HG02840 (cell line): ENCODE data around the gene CARS2.
"Not testable (repeated sequence)": the region's sequence is repeated elsewhere in the genome, so short reads cannot be mapped to it uniquely, and the experiment has no call there.

Experiments
- ATAC-seq: cut with Tn5 transposase; IDR thresholded peaks from one replicate; pipeline ENCODE4 v1.9.1; 2021; ENCODE audit warnings: mild to moderate bottlenecking, moderate library complexity, moderate number of reproducible peaks; ENCODE audit not compliant: unreplicated experiment, low FRiP score

CARS2 gene

DNA sequence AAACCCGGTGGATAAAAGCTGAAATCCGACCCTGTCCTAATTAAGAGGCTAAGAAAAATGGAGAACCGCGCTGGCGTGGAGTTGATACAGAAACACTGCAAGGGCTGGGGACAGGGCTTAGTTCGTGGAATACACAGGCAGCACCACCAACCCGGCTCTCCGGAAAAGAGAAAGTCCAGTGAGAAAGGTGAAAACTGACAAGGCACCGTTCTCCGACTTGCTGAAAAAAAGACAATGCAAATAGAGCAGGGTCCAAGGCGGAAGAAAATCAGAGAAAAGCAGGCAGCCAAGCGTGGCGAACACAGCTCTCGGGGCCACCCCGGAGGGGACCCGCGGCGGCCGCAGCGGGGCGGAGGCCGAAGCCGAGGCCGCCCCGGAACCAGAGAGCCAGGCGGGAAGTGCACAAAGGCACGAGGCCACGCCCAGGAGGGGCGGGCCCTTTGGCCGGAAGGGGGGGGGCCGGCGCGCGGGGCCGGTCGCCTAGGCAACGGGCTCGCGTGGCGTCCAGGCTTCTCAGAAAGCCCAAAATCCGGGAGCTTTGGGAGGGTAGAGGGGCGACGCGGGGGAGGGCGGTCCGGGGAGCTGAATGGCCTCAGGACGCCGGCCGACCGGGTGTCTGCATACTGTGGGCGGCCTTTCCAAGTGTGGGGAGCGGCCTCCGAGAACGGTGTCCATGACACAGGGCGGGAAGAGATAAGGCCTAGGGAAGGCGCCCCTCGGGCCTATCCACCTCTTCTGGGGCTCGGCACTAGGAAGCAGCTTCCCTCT, 6.3 kb upstream of the CARS2 start:
- ATAC-seq, result peak; percentile 25

DNA sequence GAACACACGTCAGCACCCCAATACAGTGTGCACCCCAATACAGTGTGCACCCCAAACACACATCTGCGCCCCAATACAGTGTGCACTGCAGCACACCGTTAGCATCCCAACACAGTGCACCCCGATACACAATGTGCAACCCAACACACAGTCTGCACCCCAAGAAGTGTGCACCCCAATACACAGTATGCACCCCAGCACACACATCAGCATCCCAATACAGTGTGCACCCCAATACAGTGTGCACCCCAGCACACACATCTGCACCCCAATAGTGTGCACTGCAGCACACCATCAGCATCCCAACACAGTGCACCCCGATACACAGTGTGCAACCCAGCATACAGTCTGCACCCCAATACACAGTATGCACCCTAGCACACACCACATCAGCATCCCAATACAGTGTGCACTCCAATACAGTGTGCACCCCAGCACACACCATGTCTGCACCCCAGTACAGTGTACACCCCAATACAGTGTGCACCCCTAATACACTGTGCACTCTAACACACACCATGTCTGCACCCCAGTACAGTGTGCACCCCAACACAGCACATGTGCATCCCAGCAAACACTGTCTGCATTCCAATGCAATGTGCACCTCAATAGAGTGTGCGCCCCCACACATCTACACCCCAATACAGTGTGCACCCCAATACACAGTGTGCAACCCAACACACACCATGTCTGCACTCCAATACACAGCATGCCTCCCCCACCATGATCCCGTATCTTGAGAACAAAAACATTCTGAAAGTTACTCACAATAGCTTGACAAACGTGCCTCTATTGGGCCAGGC, 855 bp upstream of the CARS2 start:
- ATAC-seq, result peak; percentile 6

DNA sequence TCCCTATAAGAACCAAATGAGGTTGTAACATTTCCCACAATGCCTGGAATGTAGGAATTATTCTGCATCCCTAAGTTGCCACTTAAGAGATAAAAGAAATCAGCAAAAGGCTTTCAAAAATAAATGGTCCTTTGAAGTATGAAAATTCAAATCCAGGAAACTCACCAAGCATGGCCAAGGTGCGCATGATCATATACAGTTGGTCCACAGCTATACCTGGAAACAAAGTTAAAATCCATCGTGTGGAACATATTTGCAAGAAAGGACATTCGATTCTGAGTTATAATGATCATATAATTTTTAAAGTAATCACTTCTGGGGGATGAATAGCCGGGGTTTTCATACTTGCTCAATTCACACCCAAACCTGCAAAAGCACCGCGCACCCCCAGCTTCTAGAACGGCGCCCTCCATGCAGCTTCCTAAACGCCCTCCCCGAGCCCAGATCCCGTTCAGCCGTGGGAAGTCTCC, 525 bp downstream of the CARS2 start:
- no peak for ATAC-seq

DNA sequence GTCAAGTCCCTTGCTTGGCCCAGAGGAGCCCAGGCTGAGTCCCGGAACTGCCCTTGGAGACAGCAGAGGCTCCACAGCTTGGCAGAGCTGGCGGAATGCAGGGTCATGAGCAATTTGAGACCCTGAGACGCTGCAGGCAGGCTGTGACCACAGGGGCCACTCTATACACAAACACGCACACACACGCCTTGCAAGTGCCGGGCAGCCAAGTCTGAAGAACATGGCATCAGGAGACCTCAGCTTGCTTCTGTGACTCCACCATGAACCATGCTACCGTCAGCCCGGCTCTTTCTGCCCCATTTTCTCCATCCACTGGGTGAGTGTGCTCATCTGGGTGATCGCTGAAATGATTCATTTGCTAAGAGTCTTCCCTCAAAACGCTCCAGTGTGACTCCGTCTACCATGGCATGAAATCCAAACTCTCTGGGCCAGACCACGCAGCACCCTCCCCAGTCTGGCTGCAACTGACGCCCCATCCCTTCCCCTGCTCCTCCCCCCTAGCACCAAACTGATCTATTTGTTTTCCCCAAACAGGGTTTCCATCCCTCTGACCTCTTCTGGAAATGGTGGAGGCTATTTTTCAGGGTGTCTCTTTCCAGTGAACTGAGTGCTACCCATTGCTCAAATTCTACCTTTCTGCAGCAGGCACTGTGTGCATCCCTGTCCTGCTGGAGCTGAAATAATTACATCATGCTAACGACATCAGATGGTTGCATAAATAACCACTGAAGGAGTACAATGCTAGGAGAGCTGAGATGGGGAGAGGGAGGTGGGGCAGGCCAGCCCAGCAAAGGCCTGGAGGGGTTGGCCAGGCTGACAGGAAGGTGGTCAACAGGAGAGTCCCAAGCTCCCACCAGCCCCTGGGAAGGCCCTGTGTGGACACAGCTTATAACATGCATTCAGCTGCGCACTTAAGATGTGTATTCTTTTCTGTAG, 3.1 kb downstream of the CARS2 start:
- no peak for ATAC-seq

DNA sequence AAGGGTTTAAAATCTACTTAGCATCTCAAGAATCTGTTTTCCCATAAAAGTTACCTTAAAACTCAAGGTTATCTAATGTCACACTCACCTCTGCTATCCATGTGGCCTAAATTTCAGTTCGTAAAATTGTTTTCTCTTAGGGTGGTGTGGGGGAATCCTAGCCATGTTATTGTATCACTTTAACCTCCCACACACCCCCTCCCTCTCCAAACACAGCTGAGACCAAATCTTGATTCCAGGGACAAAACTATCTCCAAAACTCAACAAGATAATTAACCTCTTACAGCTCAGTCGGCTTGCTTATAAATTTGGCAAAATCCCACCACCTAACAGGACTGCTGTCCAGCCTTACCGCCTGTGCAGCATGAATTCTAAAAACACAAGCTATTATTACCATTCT, 3.8 kb downstream of the CARS2 start:
- no peak for ATAC-seq

DNA sequence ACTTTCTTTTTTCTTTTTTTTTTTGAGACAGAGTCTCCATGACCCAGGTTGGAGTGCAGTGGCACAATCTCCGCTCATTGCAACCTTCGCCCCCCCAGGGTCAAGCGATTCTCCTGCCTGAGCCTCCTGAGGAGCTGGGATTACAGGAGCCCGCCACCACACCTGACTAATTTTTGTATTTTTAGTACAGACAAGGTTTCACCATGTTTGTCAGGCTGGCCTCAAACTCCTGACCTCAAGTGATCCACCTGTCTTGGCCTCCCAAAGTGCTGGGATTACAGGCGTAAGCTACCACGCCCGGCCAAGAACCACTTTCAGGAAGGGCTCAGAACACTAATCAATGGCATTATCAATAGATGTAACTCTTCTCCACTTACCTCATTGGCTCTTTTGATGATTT, 4.9 kb downstream of the CARS2 start:
- not testable (repeated sequence) for ATAC-seq

DNA sequence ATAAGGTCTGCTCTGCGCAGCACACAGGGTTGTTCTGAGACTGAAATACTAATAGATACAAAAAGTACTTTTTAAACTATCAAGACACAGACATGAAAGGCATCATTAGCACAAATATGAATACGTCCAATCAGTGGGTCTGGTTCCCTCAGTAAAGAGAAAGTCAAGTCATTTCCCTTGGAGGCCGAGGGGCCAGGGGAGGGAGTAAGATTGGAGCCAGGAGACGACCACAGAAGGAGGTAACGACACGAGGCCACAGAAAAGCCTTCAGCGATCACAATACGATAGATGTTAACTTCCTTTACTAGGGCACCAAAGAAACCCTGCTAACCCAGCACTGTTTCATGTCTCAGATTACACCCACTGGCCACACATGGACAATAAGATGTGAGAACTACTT, 5.3 kb downstream of the CARS2 start:
- no peak for ATAC-seq

DNA sequence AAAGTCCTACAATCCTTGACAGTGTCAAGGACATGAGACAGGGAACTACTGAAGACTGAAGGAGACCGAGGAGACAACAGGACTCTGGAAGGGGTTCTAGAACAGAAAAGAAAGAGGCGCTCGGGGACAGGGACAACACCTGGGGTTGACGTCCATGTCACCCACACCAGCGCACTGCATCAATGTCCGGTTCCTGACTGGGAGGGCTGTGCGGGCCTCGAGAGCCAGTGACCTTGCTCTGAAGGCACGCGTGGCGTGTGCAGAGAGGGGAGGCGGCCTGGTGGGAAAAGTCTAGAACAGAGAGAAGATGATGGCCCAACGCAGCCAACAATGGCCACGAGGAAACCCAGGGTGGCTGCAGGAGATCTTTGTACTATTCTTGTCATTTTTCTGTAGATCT, 5.7 kb downstream of the CARS2 start:
- ATAC-seq, result no peak

DNA sequence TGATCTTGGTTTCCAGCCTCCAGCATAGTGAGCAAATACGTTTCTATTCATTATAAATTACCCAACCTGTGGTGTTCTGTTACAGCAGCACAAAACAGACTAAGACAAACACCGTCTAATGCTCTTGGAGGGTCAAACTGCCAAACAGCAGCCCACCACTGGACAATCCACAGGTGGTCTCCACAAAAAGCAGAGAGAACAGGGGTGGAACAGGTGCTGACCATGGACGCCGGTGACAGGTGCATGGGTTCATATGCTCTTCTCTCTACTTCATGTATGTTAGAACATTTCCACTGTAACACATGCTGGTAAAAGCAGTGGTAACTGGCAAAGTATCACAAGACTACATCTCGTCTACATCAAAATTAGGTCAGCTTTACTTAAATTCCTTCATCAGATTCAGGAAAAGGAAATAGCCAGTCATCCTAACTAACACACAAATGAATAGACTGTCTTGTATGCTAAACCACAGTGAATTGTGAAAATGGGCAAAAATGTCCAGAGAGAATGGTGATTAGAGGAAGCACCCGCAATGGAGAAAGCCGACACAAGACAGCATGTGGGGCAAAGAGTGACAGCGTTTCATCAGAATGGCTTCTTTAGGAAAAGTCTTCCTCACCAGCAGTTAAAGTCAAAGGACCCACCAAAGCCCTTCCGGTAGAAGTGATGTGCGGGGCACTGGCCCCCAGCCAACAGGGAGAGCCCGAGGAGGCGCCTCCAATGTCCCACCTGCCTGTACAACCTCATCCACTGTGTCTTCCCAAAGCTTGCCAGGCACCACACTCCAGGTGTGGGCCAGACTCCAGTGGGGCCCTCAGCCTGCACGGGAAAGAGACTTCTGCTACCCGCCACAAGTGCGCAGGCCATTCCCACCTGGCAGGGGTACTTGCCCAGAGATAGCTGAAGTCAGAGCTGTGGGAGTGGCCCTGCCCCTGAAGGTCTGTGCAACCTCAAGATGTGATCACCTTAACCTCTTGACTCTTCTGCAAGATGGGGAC, 6.5 kb downstream of the CARS2 start:
- ATAC-seq, result no peak

DNA sequence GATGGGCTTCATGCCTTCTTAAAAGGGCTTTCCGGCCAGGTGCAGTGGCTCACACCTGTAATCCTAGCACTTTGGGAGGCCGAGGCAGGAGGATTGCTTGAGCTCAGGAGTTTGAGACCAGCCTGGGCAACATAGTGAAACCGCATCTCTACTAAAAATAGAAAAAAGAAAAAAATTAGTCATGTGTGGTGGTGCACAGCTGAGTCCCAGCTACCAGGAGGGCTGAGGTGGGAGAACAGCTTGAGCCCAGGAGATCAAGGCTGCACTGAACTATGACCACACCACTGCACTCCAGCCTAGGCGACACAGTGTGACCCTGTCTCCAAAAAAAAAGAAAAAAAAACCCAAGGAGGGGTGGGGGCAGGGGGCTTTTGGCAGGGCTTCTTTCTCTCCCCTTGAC, 7.2 kb downstream of the CARS2 start:
- no peak for ATAC-seq

DNA sequence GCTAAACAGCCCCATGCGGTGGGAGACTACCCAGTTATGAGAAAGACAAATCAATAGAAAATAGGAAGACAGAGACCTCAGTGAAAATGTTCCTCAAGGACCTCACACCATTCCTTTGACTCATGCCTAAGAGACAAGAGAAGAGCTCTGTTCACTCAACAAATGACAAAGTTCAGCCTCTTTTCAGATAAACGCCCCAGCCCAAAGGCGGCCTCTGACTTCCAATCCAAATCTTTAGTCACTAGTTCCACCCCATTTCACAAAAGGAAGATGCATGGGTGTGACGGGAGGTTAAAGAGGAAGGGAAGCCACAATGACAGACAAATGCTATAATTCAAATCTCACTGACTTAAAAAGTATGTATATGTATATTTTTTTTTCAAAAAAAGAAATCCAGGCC, 8.1 kb downstream of the CARS2 start:
- ATAC-seq, result no peak

DNA sequence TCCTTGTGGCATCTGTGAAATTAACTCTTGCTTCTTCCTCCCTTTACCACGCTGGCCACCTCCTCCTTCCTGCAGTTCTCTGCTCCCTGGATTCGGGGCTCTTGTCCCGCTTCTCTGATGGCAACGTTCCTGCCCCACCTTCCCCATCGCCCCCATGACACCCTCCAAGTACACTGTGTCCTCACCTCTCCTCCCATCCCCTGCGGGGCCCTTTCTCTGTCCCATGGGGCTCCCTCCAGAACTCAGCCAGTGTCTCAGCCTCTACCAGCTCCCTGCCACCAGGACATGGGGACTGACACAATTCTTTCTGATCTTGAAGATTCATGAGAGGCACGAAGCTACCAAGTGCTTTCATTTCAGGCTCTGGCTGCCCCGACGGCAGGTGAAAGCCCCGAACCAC, 9.1 kb downstream of the CARS2 start:
- no peak for ATAC-seq

DNA sequence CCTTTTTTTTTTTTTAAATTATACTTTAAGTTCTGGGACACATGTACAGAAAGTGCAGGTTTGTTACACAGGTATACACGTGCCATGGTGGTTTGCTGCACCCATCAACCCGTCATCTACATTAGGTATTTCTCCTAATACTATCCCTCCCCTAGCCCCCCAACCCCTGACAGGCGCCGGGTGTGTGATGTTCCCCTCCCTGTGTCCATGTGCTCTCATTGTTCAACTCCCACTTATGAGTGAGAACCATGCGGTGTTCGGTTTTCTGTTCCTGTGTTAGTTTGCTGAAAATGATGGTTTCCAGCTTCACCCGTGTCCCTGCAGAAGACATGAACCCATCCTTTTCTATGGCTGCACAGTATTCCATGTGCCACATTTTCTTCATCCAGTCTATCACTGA, 10.1 kb downstream of the CARS2 start:
- not testable (repeated sequence) for ATAC-seq

DNA sequence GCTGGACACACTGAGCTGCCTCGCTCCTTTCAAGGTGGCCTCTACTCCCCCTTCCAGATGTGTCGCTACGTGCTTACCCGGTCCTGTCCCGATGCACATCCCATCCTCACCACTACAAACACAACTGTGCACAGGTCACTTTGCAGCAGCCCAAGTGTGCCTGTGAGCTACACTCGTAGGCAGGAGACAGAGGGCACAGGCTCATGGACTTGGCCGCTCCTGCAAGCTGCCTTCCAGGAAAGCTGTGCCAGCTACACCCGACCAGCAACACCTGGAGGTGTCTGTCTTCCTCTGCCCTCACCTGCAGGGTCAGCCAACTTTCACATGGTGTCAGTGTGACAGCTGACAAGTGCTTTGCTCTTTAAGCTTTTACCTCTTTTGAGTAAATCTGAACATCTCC, 15.4 kb downstream of the CARS2 start:
- no peak for ATAC-seq

DNA sequence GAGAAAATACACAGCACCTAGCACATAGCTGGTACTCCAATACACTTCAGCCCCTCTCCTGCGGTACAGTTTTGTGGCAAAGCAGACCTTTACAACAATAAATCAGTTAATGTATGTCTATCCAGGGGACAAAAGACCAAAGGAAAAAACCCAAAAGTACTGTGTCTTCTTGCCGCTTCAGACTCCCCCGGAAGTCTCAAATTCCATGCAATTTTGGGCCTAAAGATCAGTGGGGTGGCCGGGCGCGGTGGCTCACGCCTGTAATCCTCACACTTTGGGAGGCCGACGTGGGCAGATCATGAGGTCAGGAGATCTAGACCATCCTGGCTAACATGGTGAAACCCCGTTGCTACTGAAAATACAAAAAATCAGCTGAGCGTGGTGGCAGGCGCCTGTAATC, 16.2 kb downstream of the CARS2 start:
- no peak for ATAC-seq

DNA sequence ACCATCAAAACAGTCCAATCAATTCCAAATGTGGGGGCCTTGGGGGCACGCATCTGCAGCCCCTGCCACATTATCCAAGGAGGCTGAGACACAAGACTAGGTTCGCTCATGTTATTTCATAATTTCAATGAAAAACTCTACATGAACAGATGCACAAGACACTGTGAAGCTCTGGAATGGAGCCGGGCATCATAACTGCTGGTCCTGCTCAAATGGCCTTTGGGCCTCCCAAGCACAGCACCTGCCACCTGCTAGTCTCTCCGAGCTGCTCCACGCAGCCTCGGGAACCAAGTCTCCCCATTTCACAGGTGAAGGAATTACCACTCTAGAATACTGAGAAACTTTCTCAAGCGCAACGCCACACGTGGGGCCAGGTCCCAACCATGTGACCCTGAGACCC, 16.9 kb downstream of the CARS2 start:
- no peak for ATAC-seq

DNA sequence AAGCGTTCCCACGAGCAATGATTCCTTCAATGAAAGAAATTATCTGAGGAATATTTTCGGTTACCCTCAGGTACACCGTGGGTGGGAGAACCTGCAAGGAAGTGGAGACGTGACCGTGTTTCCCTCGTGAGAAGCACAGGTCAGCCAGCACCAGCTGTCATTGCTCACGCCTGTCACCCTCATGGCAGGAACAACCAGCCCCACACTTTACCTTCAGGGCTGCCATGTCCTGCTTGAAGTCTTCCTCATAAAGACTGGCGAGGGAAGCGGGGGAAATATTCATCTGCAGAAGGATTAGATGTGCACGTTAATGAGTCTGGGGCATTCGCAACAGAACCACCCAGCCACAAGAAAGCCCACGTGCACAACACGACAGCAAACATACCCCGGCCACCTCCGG, 18.2 kb downstream of the CARS2 start:
- ATAC-seq, result no peak

DNA sequence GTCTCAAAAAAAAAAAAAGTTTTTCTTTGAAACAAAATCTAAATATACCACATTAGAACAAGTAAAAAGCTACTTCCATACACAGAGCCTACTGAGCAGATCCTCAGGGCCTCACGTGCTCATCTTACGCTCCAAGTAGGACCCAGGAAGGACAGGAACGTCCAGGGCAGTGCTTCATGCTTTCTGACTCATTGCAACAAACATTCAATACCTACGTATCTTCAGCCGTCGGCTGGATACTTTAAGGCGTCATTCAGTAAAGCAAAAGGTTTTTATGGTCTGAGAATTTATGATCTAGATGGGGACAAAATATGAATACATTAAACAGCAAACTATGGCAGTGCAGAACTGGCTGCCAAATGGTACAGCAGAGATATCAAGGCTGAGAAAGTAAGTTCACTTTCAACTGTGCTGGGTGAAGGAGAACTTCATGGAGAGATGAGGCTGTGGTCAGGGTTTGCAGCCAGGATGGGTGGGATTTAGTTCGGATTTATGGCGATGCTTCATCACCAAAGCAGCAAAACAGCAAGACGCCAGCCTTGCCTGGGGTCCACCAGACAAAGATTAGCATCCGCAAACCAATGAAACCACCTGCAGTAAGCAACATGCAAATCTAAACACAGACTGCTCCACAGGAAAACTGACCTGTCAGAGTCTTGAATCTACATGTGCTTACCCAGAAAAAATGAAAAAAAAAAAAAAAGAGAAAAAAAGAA, 20.5 kb downstream of the CARS2 start:
- no peak for ATAC-seq
